ENCODE data around the gene GGA1.

GGA1 gene

GRCh38 chr22:37618674-37619073 lies 10.0 kb downstream of the GGA1 start:
- no peak overlapping the region for H3K23ac ChIP-seq (ENCODE audit: low read length)
- no peak overlapping the region for H3K18ac ChIP-seq (ENCODE audit: low read length)
- H3K36me3 ChIP-seq (ENCODE audit: control insufficient read depth, insufficient read depth, low read length) = peaks cover 7% of the 10 kb centered on the region
- H2BK5ac ChIP-seq (ENCODE audit: low read length) = no peak overlapping the region
- H3K56ac ChIP-seq (ENCODE audit: low read length) = no peak overlapping the region
- no peak overlapping the region for H4K8ac ChIP-seq (ENCODE audit: low read depth, low read length)
- no peak overlapping the region for H2BK120ac ChIP-seq (ENCODE audit: low read depth, low read length)
- no peak overlapping the region for H3K27ac ChIP-seq (ENCODE audit: low read depth, low read length)
- H3K79me1 ChIP-seq (ENCODE audit: low read length) = no peaks in the 10 kb centered on the region
- no peak overlapping the region for H4K5ac ChIP-seq (ENCODE audit: low read length)
- peaks cover under 1% of the 10 kb centered on the region for H3K4me1 ChIP-seq (ENCODE audit: control insufficient read depth, low read depth, low read length)
- H2BK15ac ChIP-seq (replicated peaks; ENCODE audit: low read depth) = no peak overlapping the region
- H3K4ac ChIP-seq (ENCODE audit: low read depth, low read length) = no peak overlapping the region
- no peak for DNase-seq
- no CpG with 5 or more reads among the region's 6 CpGs for WGBS (ENCODE audit: extremely low coverage, insufficient coverage, low lambda C conversion rate)
- no peaks in the 10 kb centered on the region for H3K27me3 ChIP-seq (ENCODE audit: insufficient read depth, low read length, poor library complexity)
- H2AK5ac ChIP-seq (ENCODE audit: low read length) = no peak overlapping the region
- no peak overlapping the region for H3K4me2 ChIP-seq (ENCODE audit: low read length)
- H3K9ac ChIP-seq (ENCODE audit: low read length) = no peak overlapping the region
- H3K4me3 ChIP-seq (ENCODE audit: low read length) = no peak overlapping the region
- no peaks in the 10 kb centered on the region for H3K79me2 ChIP-seq (ENCODE audit: control insufficient read depth, insufficient read depth, low read length)

- peaks cover 3% of the 10 kb centered on the region for H3K36me3 ChIP-seq (ENCODE audit: control insufficient read depth, insufficient read depth, low read length)
- WGBS (ENCODE audit: extremely low coverage, insufficient coverage, low lambda C conversion rate) = no CpG with 5 or more reads among the region's 7 CpGs
- no peak for DNase-seq
- no peak overlapping the region for H3K4ac ChIP-seq (ENCODE audit: low read depth, low read length)
- no peak overlapping the region for H4K8ac ChIP-seq (ENCODE audit: low read depth, low read length)
- H3K56ac ChIP-seq (ENCODE audit: low read length) = no peak overlapping the region
- H3K79me2 ChIP-seq (ENCODE audit: control insufficient read depth, insufficient read depth, low read length) = no peaks in the 10 kb centered on the region
- no peaks in the 10 kb centered on the region for H3K27me3 ChIP-seq (ENCODE audit: insufficient read depth, low read length, poor library complexity)
- no peak overlapping the region for H3K9ac ChIP-seq (ENCODE audit: low read length)
- no peaks in the 10 kb centered on the region for H3K79me1 ChIP-seq (ENCODE audit: low read length)
- no peak overlapping the region for H3K27ac ChIP-seq (ENCODE audit: low read depth, low read length)
- no peak overlapping the region for H3K18ac ChIP-seq (ENCODE audit: low read length)
- H2BK15ac ChIP-seq (replicated peaks; ENCODE audit: low read depth) = no peak overlapping the region
- no peak overlapping the region for H2BK5ac ChIP-seq (ENCODE audit: low read length)
- no peak overlapping the region for H4K5ac ChIP-seq (ENCODE audit: low read length)
- no peak overlapping the region for H3K4me2 ChIP-seq (ENCODE audit: low read length)
- no peak overlapping the region for H2AK5ac ChIP-seq (ENCODE audit: low read length)
- no peak overlapping the region for H3K4me3 ChIP-seq (ENCODE audit: low read length)
- no peak overlapping the region for H3K23ac ChIP-seq (ENCODE audit: low read length)
- peaks cover 1% of the 10 kb centered on the region for H3K4me1 ChIP-seq (ENCODE audit: control insufficient read depth, low read depth, low read length)
- H2BK120ac ChIP-seq (ENCODE audit: low read depth, low read length) = no peak overlapping the region
Observed at GRCh38 chr22:37619991-37620390, 11.4 kb downstream of the GGA1 start.

GRCh38 chr22:37621352-37621860 lies 12.8 kb downstream of the GGA1 start:
- no peak overlapping the region for H2AK5ac ChIP-seq (ENCODE audit: low read length)
- no peak overlapping the region for H3K4ac ChIP-seq (ENCODE audit: low read depth, low read length)
- H3K27me3 ChIP-seq (ENCODE audit: insufficient read depth, low read length, poor library complexity) = no peaks in the 10 kb centered on the region
- H2BK5ac ChIP-seq (ENCODE audit: low read length) = no peak overlapping the region
- H4K8ac ChIP-seq (ENCODE audit: low read depth, low read length) = no peak overlapping the region
- H3K4me2 ChIP-seq (ENCODE audit: low read length) = no peak overlapping the region
- H4K5ac ChIP-seq (ENCODE audit: low read length) = no peak overlapping the region
- no peak overlapping the region for H3K18ac ChIP-seq (ENCODE audit: low read length)
- no peak overlapping the region for H3K9ac ChIP-seq (ENCODE audit: low read length)
- H3K36me3 ChIP-seq (ENCODE audit: control insufficient read depth, insufficient read depth, low read length) = peaks cover 3% of the 10 kb centered on the region
- no peak overlapping the region for H3K23ac ChIP-seq (ENCODE audit: low read length)
- no peak overlapping the region for H2BK120ac ChIP-seq (ENCODE audit: low read depth, low read length)
- H3K56ac ChIP-seq (ENCODE audit: low read length) = no peak overlapping the region
- no peaks in the 10 kb centered on the region for H3K79me2 ChIP-seq (ENCODE audit: control insufficient read depth, insufficient read depth, low read length)
- no peak overlapping the region for H2BK15ac ChIP-seq (replicated peaks; ENCODE audit: low read depth)
- H3K27ac ChIP-seq (ENCODE audit: low read depth, low read length) = no peak overlapping the region
- no peaks in the 10 kb centered on the region for H3K79me1 ChIP-seq (ENCODE audit: low read length)
- H3K4me1 ChIP-seq (ENCODE audit: control insufficient read depth, low read depth, low read length) = peaks cover 1% of the 10 kb centered on the region
- DNase-seq = no peak
- H3K4me3 ChIP-seq (ENCODE audit: low read length) = no peak overlapping the region
- no CpG with 5 or more reads among the region's 12 CpGs for WGBS (ENCODE audit: extremely low coverage, insufficient coverage, low lambda C conversion rate)

GRCh38 chr22:37623075-37624016 lies 14.7 kb downstream of the GGA1 start:
- no peak overlapping the region for H3K23ac ChIP-seq (ENCODE audit: low read length)
- H3K4ac ChIP-seq (ENCODE audit: low read depth, low read length) = no peak overlapping the region
- no peak overlapping the region for H3K27ac ChIP-seq (ENCODE audit: low read depth, low read length)
- no CpG with 5 or more reads among the region's 22 CpGs for WGBS (ENCODE audit: extremely low coverage, insufficient coverage, low lambda C conversion rate)
- no peaks in the 10 kb centered on the region for H3K79me2 ChIP-seq (ENCODE audit: control insufficient read depth, insufficient read depth, low read length)
- H3K56ac ChIP-seq (ENCODE audit: low read length) = no peak overlapping the region
- no peak overlapping the region for H2BK15ac ChIP-seq (replicated peaks; ENCODE audit: low read depth)
- no peak overlapping the region for H2BK120ac ChIP-seq (ENCODE audit: low read depth, low read length)
- H3K27me3 ChIP-seq (ENCODE audit: insufficient read depth, low read length, poor library complexity) = no peaks in the 10 kb centered on the region
- no peak overlapping the region for H4K8ac ChIP-seq (ENCODE audit: low read depth, low read length)
- H3K18ac ChIP-seq (ENCODE audit: low read length) = no peak overlapping the region
- no peak overlapping the region for H3K4me2 ChIP-seq (ENCODE audit: low read length)
- H3K4me3 ChIP-seq (ENCODE audit: low read length) = no peak overlapping the region
- H3K4me1 ChIP-seq (ENCODE audit: control insufficient read depth, low read depth, low read length) = peaks cover 1% of the 10 kb centered on the region
- H2BK5ac ChIP-seq (ENCODE audit: low read length) = no peak overlapping the region
- DNase-seq = peak; percentile 78
- H3K36me3 ChIP-seq (ENCODE audit: control insufficient read depth, insufficient read depth, low read length) = no peaks in the 10 kb centered on the region
- H4K5ac ChIP-seq (ENCODE audit: low read length) = no peak overlapping the region
- H3K79me1 ChIP-seq (ENCODE audit: low read length) = no peaks in the 10 kb centered on the region
- no peak overlapping the region for H3K9ac ChIP-seq (ENCODE audit: low read length)
- no peak overlapping the region for H2AK5ac ChIP-seq (ENCODE audit: low read length)

GRCh38 chr22:37624017-37624365 lies 15.4 kb downstream of the GGA1 start:
- Histone ChIP-seq H2AK5ac (ENCODE audit: low read length) (no peak overlapping the region), H3K4ac (ENCODE audit: low read depth, low read length) (no peak overlapping the region), H2BK120ac (ENCODE audit: low read depth, low read length) (no peak overlapping the region), H3K23ac (ENCODE audit: low read length) (no peak overlapping the region), H3K56ac (ENCODE audit: low read length) (no peak overlapping the region), H3K18ac (ENCODE audit: low read length) (no peak overlapping the region), H3K27me3 (ENCODE audit: insufficient read depth, low read length, poor library complexity) (no peaks in the 10 kb centered on the region), H3K4me3 (ENCODE audit: low read length) (no peak overlapping the region), H4K8ac (ENCODE audit: low read depth, low read length) (no peak overlapping the region), H3K9ac (ENCODE audit: low read length) (no peak overlapping the region), H2BK15ac (replicated peaks; ENCODE audit: low read depth) (no peak overlapping the region), H3K79me1 (ENCODE audit: low read length) (no peaks in the 10 kb centered on the region), H2BK5ac (ENCODE audit: low read length) (no peak overlapping the region), H3K4me1 (ENCODE audit: control insufficient read depth, low read depth, low read length) (peaks cover 1% of the 10 kb centered on the region), H3K4me2 (ENCODE audit: low read length) (no peak overlapping the region), H4K5ac (ENCODE audit: low read length) (no peak overlapping the region), H3K79me2 (ENCODE audit: control insufficient read depth, insufficient read depth, low read length) (no peaks in the 10 kb centered on the region), H3K27ac (ENCODE audit: low read depth, low read length) (no peak overlapping the region), H3K36me3 (ENCODE audit: control insufficient read depth, insufficient read depth, low read length) (no peaks in the 10 kb centered on the region)
- WGBS (ENCODE audit: extremely low coverage, insufficient coverage, low lambda C conversion rate) = no CpG with 5 or more reads among the region's 6 CpGs
- no peak for DNase-seq

Measured in mesendoderm (in vitro differentiated cells).